GM19455 (cell line): ENCODE results near the gene HECTD2.
"Not testable (repeated sequence)": the region's sequence is repeated elsewhere in the genome, so short reads cannot be mapped to it uniquely, and the experiment has no call there.

Experiments
- ATAC-seq: cut with Tn5 transposase; IDR thresholded peaks from one replicate; pipeline ENCODE4 v1.9.1; 2021; ENCODE audit not compliant: unreplicated experiment

HECTD2 gene

DNA sequence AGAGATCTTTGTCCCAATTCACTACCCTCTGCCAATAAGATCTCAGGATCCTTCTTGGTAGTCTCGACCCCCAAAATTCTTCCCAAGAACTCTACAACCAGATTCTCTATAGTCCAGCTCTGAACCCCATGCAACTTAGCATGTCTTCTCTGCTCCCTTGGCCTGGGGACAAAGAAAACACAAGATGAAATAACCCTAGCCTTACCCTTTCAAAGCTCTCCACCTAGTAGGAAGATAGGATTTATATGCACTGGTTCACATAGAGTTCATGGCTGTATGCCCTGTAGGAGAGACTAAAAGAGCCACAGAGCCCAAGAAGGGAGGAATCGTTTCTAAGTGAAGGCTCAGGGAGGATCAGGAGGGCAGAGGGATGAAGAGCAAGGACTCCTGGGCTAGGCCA is 126.6 kb downstream of the HECTD2 start:
- no peak for ATAC-seq

DNA sequence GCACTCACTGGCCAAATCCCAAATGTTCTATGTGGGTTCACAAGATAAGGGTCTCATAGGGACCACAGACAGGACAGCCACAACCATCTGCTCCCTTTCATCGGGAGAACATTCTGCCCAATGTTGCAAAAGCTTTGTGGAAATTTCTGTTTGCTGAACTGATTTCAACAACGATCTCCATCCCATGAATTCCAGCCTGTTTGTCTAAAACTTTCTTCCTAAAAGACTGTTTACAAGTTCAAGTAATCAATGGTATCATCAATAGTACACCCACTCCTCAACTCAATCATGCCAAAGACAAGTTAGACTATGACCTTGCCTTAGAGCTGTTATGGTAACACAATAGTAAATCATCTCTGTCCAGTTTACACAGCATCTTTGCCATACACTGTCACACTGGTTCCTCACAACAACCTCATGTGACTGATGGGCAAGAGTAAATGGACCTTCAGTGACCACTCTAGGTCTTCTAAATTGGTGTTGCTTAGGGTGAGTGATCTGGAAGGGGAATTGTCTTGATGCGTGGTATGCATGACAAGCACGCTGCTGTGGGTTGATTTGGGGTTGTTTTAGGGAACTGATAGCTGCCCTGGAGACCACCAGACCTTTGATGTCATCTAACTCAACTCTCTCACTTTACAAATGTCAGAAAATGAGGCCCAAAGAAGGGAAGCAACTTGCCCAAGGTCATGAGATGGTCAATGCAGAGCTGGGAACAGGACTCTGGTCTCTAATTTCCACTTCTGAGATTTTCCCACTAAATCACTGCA is 127.7 kb downstream of the HECTD2 start:
- ATAC-seq: no peak

DNA sequence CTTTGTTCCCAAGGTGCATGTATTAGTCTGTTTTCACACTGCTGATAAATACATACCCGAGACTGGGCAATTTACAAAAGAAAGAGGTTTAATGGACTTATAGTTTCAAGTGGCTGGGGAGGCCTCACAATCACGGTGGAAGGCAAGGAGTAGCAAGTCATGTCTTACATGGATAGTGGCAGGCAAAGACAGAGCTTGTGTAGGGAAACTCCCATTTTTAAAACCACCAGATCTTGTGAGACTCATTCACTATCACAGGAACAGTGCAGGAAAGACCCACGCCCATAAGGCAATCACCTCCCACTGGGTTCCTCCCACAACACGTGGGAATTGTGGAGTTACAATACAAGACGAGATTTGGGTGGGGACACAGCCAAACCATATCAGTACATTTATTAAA is 129.8 kb downstream of the HECTD2 start:
- ATAC-seq: no peak

DNA sequence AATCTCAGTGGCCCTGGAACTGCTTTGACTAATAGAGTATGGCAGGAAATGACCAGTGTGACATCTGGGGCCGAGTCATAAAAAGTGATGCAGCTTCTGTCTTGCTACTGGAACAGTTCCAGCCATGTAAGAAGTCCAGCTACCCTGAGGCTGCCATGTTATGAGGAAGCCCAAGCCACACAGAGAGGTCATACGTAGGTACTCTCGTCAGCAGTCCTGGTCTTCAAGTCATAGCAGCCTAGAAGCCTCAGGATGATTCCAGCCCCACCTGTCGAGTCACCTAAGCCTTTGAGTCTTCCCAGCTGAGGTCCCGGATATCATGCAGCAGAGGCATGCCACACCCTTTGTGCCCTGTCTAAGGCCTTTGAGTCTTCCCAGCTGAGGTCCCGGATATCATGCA is 130.6 kb downstream of the HECTD2 start:
- no peak for ATAC-seq

DNA sequence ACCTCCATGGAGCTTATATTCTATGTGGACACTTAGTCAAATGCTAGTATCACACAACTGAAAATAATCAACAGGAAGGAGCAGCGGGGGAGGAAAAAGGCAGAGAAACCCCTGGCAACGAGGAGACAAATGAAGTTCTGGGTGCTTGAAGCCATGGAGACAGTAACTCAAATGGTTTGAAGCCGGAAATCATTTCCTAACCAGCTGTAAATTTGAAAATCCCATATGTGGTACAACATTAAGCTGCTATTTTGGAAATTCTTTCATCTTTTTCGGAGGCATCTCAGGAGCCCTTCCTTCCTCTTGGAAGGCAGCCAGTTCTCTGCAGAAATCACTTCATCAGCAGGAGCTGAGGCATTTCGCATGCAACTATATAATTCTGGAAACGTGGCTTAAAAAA is 131.3 kb downstream of the HECTD2 start:
- ATAC-seq: no peak

DNA sequence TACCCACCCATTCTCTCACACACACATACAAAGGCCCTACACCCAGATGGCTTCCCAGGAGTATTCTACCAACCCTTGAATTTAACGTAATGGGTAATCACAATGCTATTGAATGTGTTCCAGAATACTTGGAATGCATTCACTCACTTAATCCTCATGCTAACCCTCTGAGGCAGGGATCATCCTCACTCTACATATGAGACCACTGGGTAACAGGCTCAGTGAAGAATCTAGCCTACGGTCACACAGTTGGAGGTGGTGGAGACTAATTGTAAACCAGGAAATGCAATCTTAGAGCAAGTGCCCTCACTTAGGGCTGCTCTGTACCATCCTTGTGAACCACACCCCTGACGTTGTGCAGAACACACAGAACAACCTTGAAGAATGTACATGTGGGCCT is 135.2 kb downstream of the HECTD2 start:
- no peak for ATAC-seq

DNA sequence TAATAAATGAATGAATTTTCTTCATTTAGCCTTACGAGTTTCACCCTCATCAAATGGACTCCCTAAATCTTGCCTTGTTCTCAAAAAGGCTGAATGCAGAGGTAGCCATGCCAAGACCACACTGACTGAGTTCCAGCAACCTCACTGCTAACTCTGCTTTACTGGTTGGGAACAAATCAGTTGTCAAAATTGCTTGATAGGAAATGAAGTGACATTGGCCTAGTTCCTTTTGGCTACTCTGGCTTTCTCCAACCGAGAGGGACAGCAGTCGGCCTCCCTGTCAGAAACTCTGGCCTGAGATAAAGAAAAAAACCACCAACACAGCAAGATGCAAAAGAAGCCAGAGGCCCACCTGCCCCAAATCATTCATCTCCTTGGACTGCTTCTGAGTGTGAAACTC is 135.7 kb downstream of the HECTD2 start:
- no peak for ATAC-seq

DNA sequence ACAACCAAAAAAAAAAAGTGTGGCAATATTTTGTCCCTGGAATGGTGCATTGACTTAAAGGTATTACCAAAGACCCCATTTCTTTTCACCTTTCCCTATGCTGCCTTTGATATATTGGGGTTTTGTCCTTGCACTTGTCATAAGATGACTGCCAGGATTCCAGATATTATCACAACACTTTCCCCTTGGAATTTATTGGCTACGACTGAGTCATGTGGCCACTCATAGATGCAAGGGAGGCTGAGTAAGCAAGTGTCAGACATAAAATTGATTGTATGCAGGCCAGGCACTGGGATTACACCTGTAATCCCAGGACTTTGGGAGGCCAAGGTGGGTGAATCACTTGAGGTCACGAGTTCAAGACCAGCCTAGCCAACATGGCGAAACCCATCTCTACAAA is 139.1 kb downstream of the HECTD2 start:
- no peak for ATAC-seq

DNA sequence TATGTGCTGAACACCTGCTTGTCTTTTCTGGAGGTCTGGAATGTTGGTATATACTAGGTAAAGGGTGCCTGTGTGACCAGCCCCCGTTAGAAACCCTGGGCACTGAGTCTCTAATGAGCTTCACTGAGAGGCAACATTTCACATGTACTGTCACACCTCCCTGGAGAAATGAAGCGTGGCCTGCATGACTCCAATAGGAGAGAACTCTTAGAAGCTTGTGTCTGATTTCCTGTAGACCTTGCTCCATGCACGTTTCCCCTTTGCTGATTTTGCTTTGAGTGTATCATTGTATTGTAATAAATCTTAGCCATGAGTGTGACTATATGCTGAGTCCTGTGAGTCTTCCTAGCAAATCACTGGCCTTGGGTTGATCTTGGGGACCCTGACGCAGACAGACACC is 139.9 kb downstream of the HECTD2 start:
- ATAC-seq: no peak

DNA sequence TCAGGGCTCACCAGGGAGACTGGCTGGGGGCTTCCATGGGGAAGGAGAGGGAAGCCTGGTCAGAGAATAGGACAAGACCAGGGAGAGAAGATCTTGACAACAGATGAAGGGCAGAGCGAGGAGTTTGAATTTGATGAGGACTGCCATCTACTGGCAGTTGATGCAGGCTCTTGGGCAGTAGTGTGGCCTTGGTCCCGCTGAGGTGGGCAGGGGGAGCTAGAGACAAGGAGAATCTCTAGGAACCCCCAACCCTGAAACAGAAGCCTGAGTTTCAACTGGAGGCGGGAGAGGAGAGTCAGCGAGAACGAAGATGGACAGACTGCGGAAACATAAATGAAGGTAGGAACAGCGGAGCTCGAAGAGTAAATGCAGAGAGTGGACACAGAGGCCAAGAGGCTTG is 141.7 kb downstream of the HECTD2 start:
- no peak for ATAC-seq

DNA sequence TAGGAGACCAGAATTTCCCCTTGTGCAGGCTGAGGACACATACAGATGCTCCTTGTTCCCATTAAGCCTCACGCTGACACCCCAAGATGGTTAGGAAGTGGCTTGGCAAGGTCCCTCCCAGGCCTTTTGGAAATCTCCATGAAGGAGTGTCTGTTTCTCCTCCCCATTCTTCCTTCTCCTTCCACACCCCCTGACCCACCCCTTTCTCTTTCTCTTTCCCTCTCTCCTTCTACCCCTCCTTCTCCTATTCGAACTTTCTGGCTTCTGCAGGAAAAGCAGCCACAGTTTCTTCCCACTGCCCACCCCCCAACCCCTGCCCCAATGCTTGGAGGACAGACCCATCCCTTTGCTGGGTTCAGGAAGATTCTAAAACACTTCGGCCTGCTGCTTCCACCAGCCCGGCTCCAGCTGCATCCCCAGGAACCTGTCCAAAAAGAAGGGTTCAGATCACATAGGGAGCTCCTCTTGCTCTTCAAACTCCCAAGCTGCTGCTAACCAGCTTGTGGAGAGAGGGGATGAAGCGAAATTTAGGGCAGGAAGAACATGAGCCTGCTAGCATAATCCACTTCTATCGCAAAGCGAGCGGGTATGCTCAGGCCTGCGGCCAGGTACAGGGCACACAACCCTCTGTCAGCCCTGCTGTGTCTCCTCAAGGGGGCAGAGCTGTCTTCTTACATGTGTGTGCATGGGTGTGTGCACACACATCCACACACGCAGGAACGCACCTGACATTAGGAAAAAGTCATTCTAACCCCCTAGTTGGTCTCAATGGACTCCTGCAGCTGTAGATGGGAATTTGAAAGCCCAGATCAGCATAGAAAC is 142.3 kb downstream of the HECTD2 start:
- no peak for ATAC-seq

DNA sequence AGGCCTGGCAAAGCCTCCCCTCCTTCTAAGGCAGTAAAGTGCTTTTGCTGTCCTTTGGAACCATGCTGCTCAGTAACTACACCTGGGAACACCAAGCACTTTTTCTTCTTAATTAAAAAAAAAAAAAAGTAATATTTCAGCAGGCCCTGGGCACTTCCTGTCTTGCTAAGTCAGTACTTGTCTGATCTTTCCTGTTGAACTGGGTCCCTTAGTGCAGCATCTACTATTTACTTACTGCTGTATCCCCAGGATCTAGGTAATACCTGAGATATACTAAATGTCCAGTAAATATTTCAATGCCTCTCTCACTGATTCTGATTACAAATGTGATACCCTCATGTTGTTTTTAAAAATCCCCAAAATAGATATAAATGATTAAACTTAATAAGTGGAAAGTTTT is 145.3 kb downstream of the HECTD2 start:
- no peak for ATAC-seq

DNA sequence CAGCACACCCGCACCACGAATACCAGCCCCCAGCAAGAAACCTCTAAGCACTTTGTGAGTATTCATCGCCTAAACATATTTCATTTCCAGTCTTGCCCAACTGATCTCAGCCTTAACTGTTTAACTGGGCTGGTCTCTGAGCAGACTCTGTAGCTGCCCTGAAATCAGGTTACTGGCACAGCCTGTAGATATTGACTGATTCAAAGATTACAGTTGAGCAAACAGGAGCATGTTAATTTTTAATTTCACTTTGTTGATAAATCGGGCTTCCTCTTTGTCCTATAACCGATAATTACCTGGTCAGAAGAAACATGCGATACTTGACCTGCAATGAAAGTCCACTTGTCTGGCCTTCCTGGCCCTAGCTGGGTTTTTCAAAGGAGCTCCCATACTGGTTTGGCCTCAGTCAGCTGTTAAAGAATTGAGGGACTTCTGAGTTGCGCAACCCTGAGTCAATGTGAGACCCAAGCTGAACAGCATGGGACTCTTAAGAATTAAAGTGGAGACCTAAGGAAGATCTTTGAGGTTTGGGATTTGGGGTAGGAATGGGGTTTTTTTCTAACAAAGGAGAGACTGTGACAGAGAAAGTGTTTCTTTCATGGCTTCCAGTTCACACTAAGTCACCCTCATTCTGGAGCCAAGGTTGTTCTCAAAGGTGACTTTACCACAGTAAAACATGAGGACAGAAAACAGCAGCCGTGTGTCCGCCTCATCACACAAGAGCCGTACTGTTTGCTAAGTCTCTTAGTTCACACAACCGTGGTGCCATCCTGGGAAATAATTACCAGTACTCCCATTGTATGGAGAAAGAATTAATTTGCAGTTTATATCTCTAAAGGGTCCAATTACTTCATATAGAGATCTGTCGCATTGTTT is 146.8 kb downstream of the HECTD2 start:
- ATAC-seq: no peak

DNA sequence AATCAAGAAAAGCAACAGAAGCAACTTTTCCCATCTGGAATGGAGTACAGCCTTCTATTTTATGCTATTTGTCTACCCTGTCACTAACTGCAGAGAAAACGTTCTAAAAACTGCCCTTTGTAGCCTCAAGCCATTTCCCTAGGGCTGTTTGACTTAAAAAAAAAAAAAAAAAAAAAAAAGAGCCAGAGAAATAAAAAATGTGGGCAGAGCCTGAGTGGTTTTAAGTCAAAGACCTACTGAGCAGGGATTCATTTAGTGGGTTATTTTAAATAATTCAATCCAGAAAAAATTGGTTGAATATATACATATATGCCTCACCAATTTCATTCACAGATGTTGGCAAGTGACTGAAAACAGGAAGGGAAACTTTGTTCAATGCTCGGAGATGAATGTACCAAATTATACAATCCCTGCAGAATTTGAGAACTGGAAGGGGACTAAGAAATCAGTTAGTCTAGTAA is 147.5 kb downstream of the HECTD2 start:
- ATAC-seq: no peak

DNA sequence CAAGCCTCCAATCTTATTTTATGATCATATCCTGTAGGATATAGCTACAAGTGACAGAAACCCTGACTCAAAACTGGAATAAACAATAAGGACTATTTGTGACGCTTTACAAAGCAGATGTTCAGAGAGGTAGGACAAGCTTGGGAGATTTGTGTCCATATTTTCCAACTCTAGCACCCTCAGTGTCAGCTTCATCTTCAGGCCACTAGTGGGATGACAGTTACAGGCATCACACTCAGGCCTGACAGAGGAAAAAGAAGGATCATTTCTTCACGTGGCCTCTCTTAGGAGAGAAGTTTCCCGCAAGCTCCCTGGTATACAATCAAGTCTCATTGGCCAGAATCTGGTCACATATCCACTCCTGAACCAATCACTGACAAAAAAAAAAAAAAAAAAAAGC is 148.3 kb downstream of the HECTD2 start:
- ATAC-seq: no peak

DNA sequence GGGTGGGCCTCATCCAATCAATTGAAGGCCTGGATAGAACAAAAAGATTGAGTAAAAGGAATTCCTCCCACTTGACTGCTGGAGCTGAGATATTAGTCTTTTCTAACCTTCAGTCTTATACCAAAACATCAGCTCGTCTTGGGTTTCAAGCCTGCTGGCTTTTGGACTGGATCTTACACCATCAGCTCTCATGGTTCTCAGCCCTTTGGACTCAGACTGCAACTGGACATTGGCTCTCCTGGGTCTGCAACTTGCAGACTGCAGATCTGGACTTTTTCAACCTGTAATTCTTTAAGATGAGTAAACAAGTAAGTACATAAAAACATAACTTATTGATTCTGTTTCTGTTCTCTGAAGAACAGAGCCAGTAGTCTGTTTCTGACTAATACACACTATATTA is 149.0 kb downstream of the HECTD2 start:
- ATAC-seq: no peak

DNA sequence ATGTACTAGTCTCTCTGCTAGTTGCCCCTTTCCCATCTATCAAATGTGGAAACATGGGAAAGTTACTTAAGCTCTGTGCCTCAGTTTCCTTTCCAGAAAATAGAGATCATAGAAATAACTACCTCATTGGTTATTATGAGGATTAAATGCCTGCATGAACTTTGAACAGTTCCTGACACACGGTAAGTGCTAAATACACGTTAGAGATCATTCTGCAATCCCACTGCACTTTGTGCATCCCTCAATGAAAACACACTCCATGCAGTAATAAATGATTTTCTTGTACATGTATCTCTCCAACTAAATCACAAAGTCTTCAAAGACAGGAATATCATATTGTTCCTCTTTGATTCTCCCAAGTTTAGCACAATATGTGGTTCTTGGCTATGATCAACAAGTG is 149.6 kb downstream of the HECTD2 start:
- ATAC-seq: no peak

DNA sequence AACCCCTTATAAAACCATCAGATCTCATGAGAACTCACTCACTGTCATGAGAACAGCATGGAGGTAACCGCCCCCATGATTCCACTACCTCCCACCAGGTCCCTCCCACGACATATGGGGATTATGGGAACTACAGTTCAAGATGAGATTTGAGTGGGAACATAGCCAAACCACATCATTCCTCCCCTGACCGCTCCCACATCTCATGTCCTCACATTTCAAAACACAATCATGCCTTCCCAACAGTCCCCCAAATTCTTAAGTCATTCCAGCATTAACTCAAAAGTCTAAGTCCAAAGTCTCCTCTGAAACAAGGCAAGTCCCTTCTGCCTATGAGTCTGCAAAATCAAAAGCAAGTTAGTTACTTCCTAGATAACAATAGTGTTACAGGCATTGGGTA is 150.7 kb downstream of the HECTD2 start:
- not testable (repeated sequence) for ATAC-seq

DNA sequence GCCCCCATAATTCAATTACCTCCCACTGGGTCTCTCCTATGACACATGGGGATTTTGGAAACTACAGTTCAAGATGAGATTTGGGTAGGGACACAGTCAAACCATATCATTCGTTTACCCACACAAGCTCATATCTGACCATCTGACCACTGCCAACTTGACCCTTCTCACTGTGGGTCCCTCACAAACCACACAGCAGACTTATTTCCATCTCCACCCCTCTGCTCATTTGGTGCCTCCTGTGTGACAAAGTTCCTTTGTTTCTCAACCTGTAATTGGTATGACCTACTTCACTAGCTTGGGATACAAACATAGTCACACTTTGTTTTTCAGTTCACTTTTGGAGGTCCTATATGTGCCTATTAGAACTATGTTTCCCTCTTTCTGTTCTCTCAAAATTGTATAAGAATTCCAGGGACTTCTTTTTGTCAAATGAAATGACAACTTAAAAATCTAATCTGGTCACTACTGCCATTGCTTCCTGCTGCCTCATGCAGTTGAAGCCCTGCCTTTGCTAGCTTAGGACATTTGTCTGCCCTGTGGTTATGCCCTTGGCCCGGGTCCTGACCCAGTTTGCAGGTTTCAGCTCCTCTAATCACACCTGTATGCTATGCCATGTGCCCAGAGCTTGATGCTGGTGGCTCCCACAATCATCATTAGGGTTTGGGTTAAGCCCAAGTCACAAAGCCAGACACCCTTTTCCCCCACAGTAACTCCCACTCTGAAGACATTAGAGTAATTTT is 152.9 kb downstream of the HECTD2 start:
- ATAC-seq: no peak

DNA sequence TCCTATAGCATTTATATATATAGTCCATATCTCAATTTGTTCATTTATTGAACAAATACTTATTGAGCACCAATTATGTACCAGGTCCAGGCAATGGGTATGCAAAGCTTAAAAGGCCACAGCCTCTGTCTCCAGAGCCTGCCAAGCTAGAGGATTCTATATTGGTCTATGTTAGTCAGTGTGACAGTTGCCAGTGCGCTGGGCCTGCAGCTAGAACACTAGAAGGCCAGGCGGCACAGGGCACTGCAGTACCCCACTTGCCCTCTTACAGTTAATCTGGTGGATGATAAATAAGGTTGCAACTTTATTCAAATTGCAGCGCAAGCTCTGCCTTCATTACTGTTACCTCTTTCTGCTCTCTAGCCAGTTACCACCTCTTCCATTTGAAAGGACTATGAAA is 153.9 kb downstream of the HECTD2 start:
- no peak for ATAC-seq
